ENCODE data around the gene DDX59. TPM values are rescaled to one million over a fixed set of nuclear protein-coding genes. Genes with fewer than 3 reads are reported as not detected.

Gene DDX59
- total RNA-seq, 1 donor from 2014 or later = 19.6 TPM

DNA sequence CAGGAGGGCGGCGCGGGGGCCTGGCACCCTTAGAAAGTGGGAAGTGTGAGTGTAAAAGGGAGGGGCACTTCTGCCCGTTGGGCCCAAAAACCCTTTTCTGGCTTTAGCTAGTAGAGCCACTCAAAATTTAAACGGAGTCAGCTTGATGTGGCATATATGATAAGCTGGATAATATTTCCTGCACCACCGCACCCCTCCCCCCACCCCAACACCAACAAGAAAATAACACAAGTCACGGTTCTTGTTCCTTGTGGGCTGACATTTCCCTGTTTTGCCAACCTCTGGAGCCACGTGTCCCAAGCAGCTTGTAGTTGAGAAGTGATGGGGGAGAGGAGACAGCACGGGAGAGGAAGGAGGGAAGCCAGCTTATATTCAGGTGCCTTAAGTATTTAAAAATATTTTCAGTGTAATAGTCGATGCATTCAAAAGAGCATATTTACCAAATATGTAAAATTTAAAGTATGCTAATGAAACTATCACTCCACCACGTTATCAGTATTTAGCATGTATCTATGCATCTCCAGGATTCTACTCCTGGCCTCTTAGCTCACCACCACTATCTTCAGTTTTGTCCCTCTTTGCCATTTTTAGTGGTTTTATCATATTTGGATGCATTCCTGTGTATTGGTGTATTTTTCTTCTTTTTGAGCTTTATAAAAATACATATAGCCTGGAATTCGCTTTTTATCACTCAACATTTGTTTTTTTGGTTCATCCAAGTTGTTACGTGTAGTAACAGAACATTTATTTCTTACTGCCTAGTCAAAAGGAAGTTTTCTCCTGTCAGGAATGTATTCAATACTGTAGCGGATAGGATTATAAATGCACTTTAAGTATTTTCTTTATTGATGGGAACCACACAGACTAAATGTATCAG is 773 bp upstream of the DDX59 start:
- Histone ChIP-seq H3K4me1 (peaks cover 17% of the 10 kb centered on the region), H3K9me3 (no peaks in the 10 kb centered on the region), H3K27me3 (ENCODE audit: low read depth) (no peaks in the 10 kb centered on the region), H3K36me3 (no peaks in the 10 kb centered on the region), H3K4me3 (peak overlapping the region; percentile 72), H3K27ac (peak overlapping the region; percentile 99)
- peak; percentile 54 for DNase-seq
- intact Hi-C loops (cut with DNase I) = no loop called here
- TF ChIP-seq, protein P1, sequence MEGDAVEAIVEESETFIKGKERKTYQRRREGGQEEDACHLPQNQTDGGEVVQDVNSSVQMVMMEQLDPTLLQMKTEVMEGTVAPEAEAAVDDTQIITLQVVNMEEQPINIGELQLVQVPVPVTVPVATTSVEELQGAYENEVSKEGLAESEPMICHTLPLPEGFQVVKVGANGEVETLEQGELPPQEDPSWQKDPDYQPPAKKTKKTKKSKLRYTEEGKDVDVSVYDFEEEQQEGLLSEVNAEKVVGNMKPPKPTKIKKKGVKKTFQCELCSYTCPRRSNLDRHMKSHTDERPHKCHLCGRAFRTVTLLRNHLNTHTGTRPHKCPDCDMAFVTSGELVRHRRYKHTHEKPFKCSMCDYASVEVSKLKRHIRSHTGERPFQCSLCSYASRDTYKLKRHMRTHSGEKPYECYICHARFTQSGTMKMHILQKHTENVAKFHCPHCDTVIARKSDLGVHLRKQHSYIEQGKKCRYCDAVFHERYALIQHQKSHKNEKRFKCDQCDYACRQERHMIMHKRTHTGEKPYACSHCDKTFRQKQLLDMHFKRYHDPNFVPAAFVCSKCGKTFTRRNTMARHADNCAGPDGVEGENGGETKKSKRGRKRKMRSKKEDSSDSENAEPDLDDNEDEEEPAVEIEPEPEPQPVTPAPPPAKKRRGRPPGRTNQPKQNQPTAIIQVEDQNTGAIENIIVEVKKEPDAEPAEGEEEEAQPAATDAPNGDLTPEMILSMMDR (IDR thresholded peaks at IDR 0.05) = no peak
- peak; percentile 25 for ATAC-seq

DNA sequence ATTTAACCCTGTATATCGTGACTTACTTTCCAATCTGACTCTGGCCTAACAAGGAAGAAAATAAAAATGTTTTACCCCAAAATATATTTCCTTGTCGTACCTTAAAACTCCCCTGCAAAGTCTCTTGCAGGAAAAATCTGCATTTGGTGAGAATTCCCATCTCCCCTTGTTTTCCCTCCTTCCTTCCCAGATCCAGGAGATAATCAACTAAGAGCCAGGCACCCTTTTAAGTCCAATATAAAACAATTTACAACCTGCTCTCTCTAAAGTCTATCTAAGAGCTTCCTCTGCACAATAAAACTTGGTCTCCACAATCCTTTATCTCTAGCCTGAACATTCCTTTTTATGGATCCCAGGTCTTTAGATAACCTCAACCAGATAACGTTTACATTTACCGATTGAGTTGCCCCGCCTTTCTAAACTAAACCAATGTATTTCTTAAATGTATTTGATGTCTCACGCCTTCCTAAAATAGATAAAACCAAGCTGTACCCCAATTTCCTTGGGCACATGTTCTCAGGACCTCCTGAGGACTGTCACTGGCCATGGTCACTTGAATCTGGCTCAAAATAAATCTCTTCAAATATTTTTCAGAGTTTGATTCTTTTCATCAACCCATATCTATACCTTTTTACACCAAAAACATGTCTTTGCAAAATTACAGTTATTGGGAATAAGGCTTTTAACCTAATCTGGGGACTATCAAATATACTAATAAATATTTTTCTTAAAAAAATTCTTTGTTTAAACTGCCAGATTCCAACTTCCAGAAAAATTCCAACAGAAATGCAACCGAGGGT is 993 bp downstream of the DDX59 start:
- TF ChIP-seq, protein P1 (IDR thresholded peaks at IDR 0.05) = no peak
- Histone ChIP-seq H3K9me3 (no peaks in the 10 kb centered on the region), H3K4me1 (peaks cover 17% of the 10 kb centered on the region), H3K4me3 (peak overlapping the region; percentile 72), H3K27ac (peak overlapping the region; percentile 99), H3K27me3 (ENCODE audit: low read depth) (no peaks in the 10 kb centered on the region), H3K36me3 (peaks cover 12% of the 10 kb centered on the region)
- ATAC-seq (no peak), DNase-seq (no peak)
- intact Hi-C loops (cut with DNase I) = no loop called here

DNA sequence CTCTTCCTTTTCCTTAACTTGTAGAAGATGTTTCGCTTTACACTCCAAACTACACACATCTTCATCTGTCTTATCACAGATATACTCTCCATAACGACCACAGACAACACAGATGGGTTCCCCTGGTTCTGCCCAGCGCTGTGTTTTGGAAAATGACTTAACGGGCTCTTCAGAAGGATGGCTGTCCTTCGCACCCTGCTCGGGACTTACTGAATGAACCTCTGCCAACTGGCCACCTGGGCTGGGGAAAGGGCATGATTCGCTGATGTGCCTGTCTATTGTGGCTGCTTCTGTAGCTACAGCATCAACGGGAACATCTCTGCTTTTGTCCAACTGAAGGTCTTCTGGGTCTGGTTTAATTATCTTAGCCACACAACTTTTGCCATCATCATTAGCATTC is 3.4 kb downstream of the DDX59 start:
- Histone ChIP-seq H3K27ac (no peak overlapping the region), H3K4me3 (no peak overlapping the region), H3K36me3 (peaks cover 34% of the 10 kb centered on the region), H3K9me3 (no peaks in the 10 kb centered on the region), H3K27me3 (ENCODE audit: low read depth) (no peaks in the 10 kb centered on the region), H3K4me1 (peaks cover 17% of the 10 kb centered on the region)
- ATAC-seq = no peak
- intact Hi-C loops (cut with DNase I) = no loop called here
- TF ChIP-seq, protein P1 (IDR thresholded peaks at IDR 0.05) = no peak
- DNase-seq = no peak

DNA sequence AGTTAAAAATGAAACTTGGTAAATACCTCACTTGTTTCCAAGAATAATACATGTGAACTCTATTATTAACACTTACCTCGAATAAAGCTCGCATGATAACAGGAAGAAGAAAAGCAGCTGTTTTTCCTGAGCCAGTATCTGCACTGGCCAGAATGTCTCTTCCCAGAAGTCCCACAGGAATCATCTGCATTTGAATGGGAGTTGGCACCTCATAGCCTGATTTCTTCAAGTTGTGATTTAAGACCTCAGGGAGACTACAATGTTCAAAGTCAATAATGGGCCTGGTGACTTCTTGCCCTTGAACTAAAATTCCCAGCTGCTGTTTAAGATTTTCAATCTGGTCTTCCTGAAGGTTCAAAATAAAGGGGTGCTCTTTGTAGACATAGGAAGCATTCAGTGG is 3.8 kb downstream of the DDX59 start:
- ATAC-seq (no peak), DNase-seq (no peak)
- Histone ChIP-seq H3K4me1 (peaks cover 13% of the 10 kb centered on the region), H3K36me3 (peaks cover 38% of the 10 kb centered on the region), H3K9me3 (no peaks in the 10 kb centered on the region), H3K27me3 (ENCODE audit: low read depth) (no peaks in the 10 kb centered on the region), H3K4me3 (no peak overlapping the region), H3K27ac (no peak overlapping the region)
- TF ChIP-seq, protein P1 (IDR thresholded peaks at IDR 0.05) = no peak
- intact Hi-C loops (cut with DNase I) = no loop called here

DNA sequence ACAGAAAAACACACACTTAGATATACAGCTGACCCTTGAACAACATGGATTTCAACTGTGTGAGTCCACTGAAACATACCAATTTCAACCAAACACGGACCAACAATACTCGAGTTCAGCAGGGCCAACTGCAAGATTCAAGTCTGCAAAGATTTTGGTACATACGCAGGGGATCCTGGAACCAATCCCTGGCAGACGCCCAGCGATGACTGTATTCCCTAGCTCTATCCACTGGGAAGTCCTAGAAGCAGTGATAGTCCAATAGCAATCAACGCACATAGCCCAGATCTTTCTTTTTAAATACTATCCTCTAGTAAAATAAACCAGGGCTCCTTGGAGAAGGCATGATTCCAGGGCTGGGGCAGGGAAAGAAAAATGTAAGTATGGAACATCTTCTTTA is 9.0 kb downstream of the DDX59 start:
- no peak for DNase-seq
- Histone ChIP-seq H3K4me3 (no peak overlapping the region), H3K4me1 (no peaks in the 10 kb centered on the region), H3K36me3 (peaks cover 87% of the 10 kb centered on the region), H3K27ac (no peak overlapping the region), H3K9me3 (no peaks in the 10 kb centered on the region), H3K27me3 (ENCODE audit: low read depth) (no peaks in the 10 kb centered on the region)
- intact Hi-C loops (cut with DNase I) = no loop called here
- TF ChIP-seq, protein P1 (IDR thresholded peaks at IDR 0.05) = no peak
- no peak for ATAC-seq

Measured in lower lobe of right lung (tissue), 2 donors.